Mesendoderm (in vitro differentiated cells): ENCODE results near the gene BTD.

Source experiments
- DNase-seq: peaks from one replicate; pipeline ENCODE4 v3.0.0; 2013
- H2AK5ac ChIP-seq: 2 replicates; pipeline ENCODE4 v1.6.1; 2013; ENCODE audit warnings: low read length, inconsistent platforms
- H2BK120ac ChIP-seq: 2 replicates; pipeline ENCODE4 v1.6.1; 2013; ENCODE audit warnings: low read depth, mild to moderate bottlenecking, low read length, moderate library complexity, mixed read lengths
- H2BK15ac ChIP-seq: replicated peaks from 2 replicates; pipeline ENCODE4 v1.6.1; 2013; ENCODE audit warnings: low read depth, mild to moderate bottlenecking, moderate library complexity
- H2BK5ac ChIP-seq: 2 replicates; pipeline ENCODE4 v1.6.1; 2013; ENCODE audit warnings: low read length, inconsistent platforms
- H3K18ac ChIP-seq: 2 replicates; pipeline ENCODE4 v1.6.1; 2013; ENCODE audit warnings: mild to moderate bottlenecking, low read length, mixed read lengths
- H3K23ac ChIP-seq: one replicate; pipeline ENCODE4 v1.6.1; 2013; ENCODE audit warnings: low read length
- H3K27ac ChIP-seq: 2 replicates; pipeline ENCODE4 v1.5.1; 2013; ENCODE audit warnings: low read depth, mild to moderate bottlenecking, inconsistent platforms, low read length, moderate library complexity
- H3K27me3 ChIP-seq: 2 replicates; pipeline ENCODE4 v1.6.1; 2013; ENCODE audit warnings: low read length, control low read depth, mild to moderate bottlenecking, inconsistent platforms; ENCODE audit not compliant: insufficient read depth, poor library complexity
- H3K36me3 ChIP-seq: 2 replicates; pipeline ENCODE4 v1.6.1; 2013; ENCODE audit warnings: low read length, inconsistent platforms; ENCODE audit not compliant: control insufficient read depth, insufficient read depth
- H3K4ac ChIP-seq: one replicate; pipeline ENCODE4 v1.6.1; 2013; ENCODE audit warnings: low read depth, mild to moderate bottlenecking, low read length, moderate library complexity
- H3K4me1 ChIP-seq: 2 replicates; pipeline ENCODE4 v1.6.1; 2013; ENCODE audit warnings: low read depth, low read length, inconsistent platforms; ENCODE audit not compliant: control insufficient read depth
- H3K4me2 ChIP-seq: 2 replicates; pipeline ENCODE4 v1.6.1; 2013; ENCODE audit warnings: low read length
- H3K4me3 ChIP-seq: 2 replicates; pipeline ENCODE4 v1.5.1; 2013; ENCODE audit warnings: mild to moderate bottlenecking, low read length
- H3K56ac ChIP-seq: one replicate; pipeline ENCODE4 v1.6.1; 2013; ENCODE audit warnings: low read length
- H3K79me1 ChIP-seq: 2 replicates; pipeline ENCODE4 v1.6.1; 2013; ENCODE audit warnings: low read length, inconsistent platforms
- H3K79me2 ChIP-seq: 2 replicates; pipeline ENCODE4 v1.6.1; 2013; ENCODE audit warnings: mild to moderate bottlenecking, low read length; ENCODE audit not compliant: control insufficient read depth, insufficient read depth
- H3K9ac ChIP-seq: 2 replicates; pipeline ENCODE4 v1.6.1; 2013; ENCODE audit warnings: low read length, inconsistent platforms
- H4K5ac ChIP-seq: one replicate; pipeline ENCODE4 v1.6.1; 2013; ENCODE audit warnings: low read length
- H4K8ac ChIP-seq: one replicate; pipeline ENCODE4 v1.6.1; 2013; ENCODE audit warnings: low read depth, mild to moderate bottlenecking, control low read depth, low read length, moderate library complexity
- WGBS: extraction: QIAGEN DNeasy Blood & Tissue Kit; methylation state at CpG from one replicate; pipeline ENCODE4 v1.1.7; 2013; ENCODE audit warnings: low lambda C conversion rate, missing lambda C conversion rate; ENCODE audit not compliant: insufficient coverage; ENCODE audit errors: extremely low coverage; 5-methylcytosine and 5-hydroxymethylcytosine counted together

The BTD gene

DNA sequence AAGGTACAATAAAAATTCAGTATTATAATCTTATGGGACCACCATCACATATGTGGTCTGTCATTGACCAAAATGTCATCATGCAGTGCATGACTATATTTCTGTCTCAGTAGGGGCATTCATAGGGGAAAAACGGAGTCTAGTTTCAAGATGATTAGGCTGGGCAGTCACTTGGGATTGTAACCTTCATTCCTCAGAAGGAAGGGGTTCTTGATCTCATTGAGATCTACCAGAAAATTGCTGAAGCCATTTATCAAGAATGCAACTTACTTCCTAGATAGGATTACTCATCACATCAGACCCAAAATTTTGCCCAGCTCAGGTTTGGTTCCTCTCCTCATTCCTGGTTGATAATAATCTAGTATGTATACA, 37.3 kb downstream of the BTD start:
- H2AK5ac ChIP-seq = no peak overlapping the region
- no peaks in the 10 kb centered on the region for H3K36me3 ChIP-seq
- H3K4me1 ChIP-seq = no peaks in the 10 kb centered on the region
- no peak overlapping the region for H3K4me3 ChIP-seq
- H2BK5ac ChIP-seq = no peak overlapping the region
- H3K27ac ChIP-seq = no peak overlapping the region
- no peaks in the 10 kb centered on the region for H3K79me1 ChIP-seq
- H3K4me2 ChIP-seq = no peak overlapping the region
- H3K56ac ChIP-seq = no peak overlapping the region
- no CpG with 5 or more reads among the region's 1 CpG for WGBS
- no peak overlapping the region for H2BK15ac ChIP-seq
- no peak overlapping the region for H2BK120ac ChIP-seq
- no peak overlapping the region for H3K23ac ChIP-seq
- no peaks in the 10 kb centered on the region for H3K27me3 ChIP-seq
- no peak overlapping the region for H3K18ac ChIP-seq
- H3K79me2 ChIP-seq = no peaks in the 10 kb centered on the region
- no peak overlapping the region for H3K9ac ChIP-seq
- no peak for DNase-seq
- H4K8ac ChIP-seq = no peak overlapping the region
- H4K5ac ChIP-seq = no peak overlapping the region
- no peak overlapping the region for H3K4ac ChIP-seq

DNA sequence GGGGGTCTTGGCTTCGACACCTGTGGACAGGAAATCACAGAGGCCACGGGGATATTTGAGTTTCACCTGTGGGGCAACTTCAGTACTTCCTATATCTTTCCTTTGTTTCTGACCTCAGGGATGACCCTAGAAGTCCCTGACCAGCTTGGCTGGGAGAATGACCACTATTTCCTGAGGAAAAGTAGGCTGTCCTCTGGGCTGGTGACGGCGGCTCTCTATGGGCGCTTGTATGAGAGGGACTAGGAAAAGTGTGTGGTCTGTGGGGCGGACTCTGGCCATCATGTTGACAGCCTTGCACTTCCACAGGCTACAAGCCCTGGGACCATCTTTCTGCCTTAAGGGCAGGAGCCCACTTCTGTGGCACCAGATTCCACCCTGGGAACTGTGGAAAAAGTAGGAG, 43.7 kb downstream of the BTD start:
- no peaks in the 10 kb centered on the region for H3K79me1 ChIP-seq
- H2BK15ac ChIP-seq = no peak overlapping the region
- H2AK5ac ChIP-seq = no peak overlapping the region
- H4K8ac ChIP-seq = no peak overlapping the region
- H3K79me2 ChIP-seq = no peaks in the 10 kb centered on the region
- no peak overlapping the region for H2BK120ac ChIP-seq
- H3K4ac ChIP-seq = no peak overlapping the region
- H3K36me3 ChIP-seq = no peaks in the 10 kb centered on the region
- H3K18ac ChIP-seq = no peak overlapping the region
- H3K27ac ChIP-seq = no peak overlapping the region
- no peak overlapping the region for H3K23ac ChIP-seq
- no peak for DNase-seq
- WGBS = no CpG with 5 or more reads among the region's 6 CpGs
- H3K4me3 ChIP-seq = no peak overlapping the region
- no peak overlapping the region for H3K56ac ChIP-seq
- no peak overlapping the region for H3K4me2 ChIP-seq
- no peak overlapping the region for H2BK5ac ChIP-seq
- H3K27me3 ChIP-seq = no peaks in the 10 kb centered on the region
- H3K4me1 ChIP-seq = no peaks in the 10 kb centered on the region
- no peak overlapping the region for H3K9ac ChIP-seq
- no peak overlapping the region for H4K5ac ChIP-seq

DNA sequence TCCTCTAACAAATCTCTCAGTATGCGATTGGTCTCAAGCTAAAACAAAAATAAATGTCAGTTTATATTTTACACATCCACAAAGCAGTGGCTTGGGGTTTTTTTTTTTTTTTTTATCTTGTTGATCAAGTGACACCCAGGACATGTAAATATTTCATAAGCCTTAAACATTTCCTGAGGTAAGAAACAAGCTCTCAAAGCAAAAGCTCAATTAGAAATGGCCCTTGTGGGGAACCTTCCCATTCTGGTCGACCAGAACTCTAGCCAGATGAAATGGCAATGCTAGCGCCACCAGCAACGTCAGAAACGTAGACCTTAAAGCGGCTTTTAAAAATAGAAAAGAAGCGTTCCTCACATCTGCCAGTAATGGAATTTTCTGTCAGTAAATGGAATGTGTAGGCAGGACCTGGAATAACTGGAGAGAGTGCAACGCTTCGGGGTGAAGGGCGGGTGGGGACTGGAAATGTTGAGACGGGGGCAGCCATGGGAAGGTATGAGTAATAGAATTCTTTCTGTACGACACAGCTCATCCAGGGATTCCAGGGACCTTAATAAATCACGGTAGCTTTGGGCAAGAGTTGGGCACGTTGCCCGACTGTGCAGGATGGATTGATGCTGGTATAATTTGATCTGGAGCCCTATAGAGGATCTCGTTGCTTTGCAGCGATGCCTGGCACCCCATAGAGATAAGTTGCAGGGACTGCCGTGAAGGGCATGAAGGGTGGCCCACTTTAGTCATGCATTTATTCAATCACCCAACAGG, 44.4 kb downstream of the BTD start:
- H3K4me2 ChIP-seq = no peak overlapping the region
- H3K18ac ChIP-seq = no peak overlapping the region
- H3K23ac ChIP-seq = no peak overlapping the region
- no peak overlapping the region for H3K4me3 ChIP-seq
- no peak overlapping the region for H4K8ac ChIP-seq
- H3K27ac ChIP-seq = no peak overlapping the region
- no peak overlapping the region for H3K56ac ChIP-seq
- H3K9ac ChIP-seq = no peak overlapping the region
- H3K79me1 ChIP-seq = no peaks in the 10 kb centered on the region
- H3K79me2 ChIP-seq = no peaks in the 10 kb centered on the region
- H3K27me3 ChIP-seq = no peaks in the 10 kb centered on the region
- DNase-seq = peak; percentile 56
- no peaks in the 10 kb centered on the region for H3K36me3 ChIP-seq
- no peak overlapping the region for H2BK15ac ChIP-seq
- no peaks in the 10 kb centered on the region for H3K4me1 ChIP-seq
- H2AK5ac ChIP-seq = no peak overlapping the region
- WGBS = no CpG with 5 or more reads among the region's 18 CpGs
- no peak overlapping the region for H2BK5ac ChIP-seq
- H2BK120ac ChIP-seq = no peak overlapping the region
- H4K5ac ChIP-seq = no peak overlapping the region
- H3K4ac ChIP-seq = no peak overlapping the region

DNA sequence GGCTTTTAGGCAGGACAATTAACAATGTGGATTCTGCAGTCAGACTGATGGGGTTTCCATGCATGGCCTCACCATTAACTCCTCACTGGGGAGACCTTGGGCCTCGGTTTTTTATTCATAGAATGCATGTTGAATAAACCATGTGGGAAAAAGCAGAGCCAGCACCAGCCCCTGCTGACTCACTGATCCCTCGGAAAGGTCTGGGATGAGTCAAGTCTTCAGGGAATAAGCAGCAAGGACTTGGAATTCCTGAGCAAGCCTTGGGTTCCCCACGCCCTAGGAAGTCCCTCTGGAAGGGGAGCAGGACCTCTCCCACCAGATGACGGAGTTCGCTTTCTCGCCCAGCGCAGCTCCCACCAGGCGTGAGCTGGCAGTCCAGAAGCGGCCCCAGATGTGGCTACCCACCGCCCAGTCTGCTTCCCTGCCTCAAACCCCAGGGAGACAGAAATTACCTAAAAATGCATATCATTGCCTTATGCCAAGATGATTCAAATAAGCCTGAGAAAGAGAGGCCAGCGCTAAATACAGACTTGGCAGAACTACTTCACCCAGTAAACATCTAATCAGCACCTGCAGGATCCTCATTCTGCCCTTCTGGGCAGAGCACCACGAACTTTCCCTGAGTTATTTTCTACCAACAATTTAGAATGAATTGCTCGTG, 45.4 kb downstream of the BTD start:
- H2BK5ac ChIP-seq = no peak overlapping the region
- H3K79me1 ChIP-seq = no peaks in the 10 kb centered on the region
- H3K23ac ChIP-seq = no peak overlapping the region
- no peaks in the 10 kb centered on the region for H3K27me3 ChIP-seq
- H3K4me1 ChIP-seq = no peaks in the 10 kb centered on the region
- H3K79me2 ChIP-seq = no peaks in the 10 kb centered on the region
- no peak overlapping the region for H2BK120ac ChIP-seq
- no peak overlapping the region for H2BK15ac ChIP-seq
- no peak overlapping the region for H3K4me3 ChIP-seq
- no peak overlapping the region for H4K5ac ChIP-seq
- H3K56ac ChIP-seq = no peak overlapping the region
- no peak overlapping the region for H3K9ac ChIP-seq
- no peaks in the 10 kb centered on the region for H3K36me3 ChIP-seq
- WGBS = no CpG with 5 or more reads among the region's 13 CpGs
- peak; percentile 87 for DNase-seq
- no peak overlapping the region for H3K27ac ChIP-seq
- no peak overlapping the region for H3K4me2 ChIP-seq
- no peak overlapping the region for H2AK5ac ChIP-seq
- no peak overlapping the region for H3K4ac ChIP-seq
- no peak overlapping the region for H4K8ac ChIP-seq
- no peak overlapping the region for H3K18ac ChIP-seq

DNA sequence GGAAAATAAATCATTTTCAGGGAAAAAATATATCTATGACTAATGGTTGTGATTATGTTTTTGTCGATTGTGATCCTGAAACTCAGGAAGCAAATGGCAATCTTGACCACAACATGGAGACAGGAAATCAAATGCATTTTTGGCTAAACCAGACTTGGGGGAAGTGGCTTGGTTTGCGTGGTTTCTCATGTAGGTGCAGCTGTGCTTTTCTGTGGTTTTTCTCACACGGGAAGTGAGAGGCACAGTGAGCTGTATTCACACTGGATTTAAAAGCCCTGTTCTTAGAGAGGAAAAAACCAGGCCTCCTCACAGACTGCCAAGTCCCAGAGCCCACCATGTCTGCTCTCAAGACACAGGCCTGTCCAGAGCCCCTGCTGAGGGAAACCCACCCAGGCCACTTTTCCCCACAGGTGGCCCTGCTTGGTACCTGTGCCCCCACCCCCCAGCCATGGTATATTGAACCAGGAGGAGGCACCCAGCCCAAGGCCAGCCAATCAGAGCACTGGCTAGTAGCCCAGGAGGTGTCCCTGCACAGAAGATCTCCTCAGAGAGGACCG, 46.1 kb downstream of the BTD start:
- Histone ChIP-seq H3K36me3 (no peaks in the 10 kb centered on the region), H2AK5ac (no peak overlapping the region), H3K27me3 (no peaks in the 10 kb centered on the region), H3K79me2 (no peaks in the 10 kb centered on the region), H3K4me3 (no peak overlapping the region), H4K5ac (no peak overlapping the region), H3K27ac (no peak overlapping the region), H3K18ac (no peak overlapping the region), H3K9ac (no peak overlapping the region), H2BK120ac (no peak overlapping the region), H3K23ac (no peak overlapping the region), H3K79me1 (no peaks in the 10 kb centered on the region), H2BK5ac (no peak overlapping the region), H3K4ac (no peak overlapping the region), H3K56ac (no peak overlapping the region), H2BK15ac (no peak overlapping the region), H4K8ac (no peak overlapping the region), H3K4me2 (no peak overlapping the region), H3K4me1 (no peaks in the 10 kb centered on the region)
- WGBS = no CpG with 5 or more reads among the region's 4 CpGs
- DNase-seq = no peak
